ENCODE data around the gene TTC27. TPM values are rescaled to one million over a fixed set of nuclear protein-coding genes. Genes with fewer than 3 reads are reported as not detected.
"Not testable (repeated sequence)": the region's sequence is repeated elsewhere in the genome, so short reads cannot be mapped to it uniquely, and the experiment has no call there.

The TTC27 gene
- total RNA-seq, 2 experiments from 2014 or later: 14.9 to 20.9 TPM

- H3K4me1 Mint-ChIP-seq (ENCODE audit: low read depth); H3K4me3 Mint-ChIP-seq; CTCF ChIA-PET; POLR2A ChIA-PET; H3K36me3 Mint-ChIP-seq (ENCODE audit: low read depth); H3K27me3 Mint-ChIP-seq (ENCODE audit: low read depth); H3K9me3 Mint-ChIP-seq (ENCODE audit: insufficient read depth); H3K27ac Mint-ChIP-seq; DNase-seq; ATAC-seq: not testable (repeated sequence)
These were observed 238.6 kb downstream of the TTC27 start for GRCh38 chr2:32866462-32866861.

Small RNA genes within 50 kb of the gene (microRNA-seq; reads per million reads assigned to microRNA genes)
- not detected for gene MIR4765

Measured in activated CD8-positive, alpha-beta T cell treated with anti-CD3 and anti-CD28 coated beads, Interleukin-2, amount 10 ng/mL, durations not matched to agents 7 days and 5 days (primary cell).